ENCODE data around the gene TMEM63C.
"Not testable (repeated sequence)": the region's sequence is repeated elsewhere in the genome, so short reads cannot be mapped to it uniquely, and the experiment has no call there.

Gene TMEM63C

DNA sequence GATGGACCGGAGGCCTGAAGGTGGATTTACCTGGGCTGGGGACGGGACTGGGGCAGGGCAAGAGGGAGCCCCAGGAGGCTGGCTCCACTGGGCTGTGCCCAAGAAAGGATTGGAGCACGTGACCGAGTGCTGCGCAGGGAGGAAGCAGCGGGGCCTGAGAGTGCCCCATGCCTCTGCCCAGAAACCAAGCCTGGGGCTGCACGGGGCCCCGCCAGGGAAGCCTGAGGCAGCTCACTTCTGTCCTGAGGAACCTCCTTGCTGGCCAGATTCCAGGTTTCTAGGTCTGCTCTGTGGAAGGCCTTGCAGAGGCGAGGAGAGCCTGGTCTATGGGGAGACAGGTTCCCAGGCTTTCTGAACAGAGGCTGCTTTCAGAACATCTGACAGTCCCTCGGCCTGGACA is 79.0 kb downstream of the TMEM63C start:
- no peak for DNase-seq

DNA sequence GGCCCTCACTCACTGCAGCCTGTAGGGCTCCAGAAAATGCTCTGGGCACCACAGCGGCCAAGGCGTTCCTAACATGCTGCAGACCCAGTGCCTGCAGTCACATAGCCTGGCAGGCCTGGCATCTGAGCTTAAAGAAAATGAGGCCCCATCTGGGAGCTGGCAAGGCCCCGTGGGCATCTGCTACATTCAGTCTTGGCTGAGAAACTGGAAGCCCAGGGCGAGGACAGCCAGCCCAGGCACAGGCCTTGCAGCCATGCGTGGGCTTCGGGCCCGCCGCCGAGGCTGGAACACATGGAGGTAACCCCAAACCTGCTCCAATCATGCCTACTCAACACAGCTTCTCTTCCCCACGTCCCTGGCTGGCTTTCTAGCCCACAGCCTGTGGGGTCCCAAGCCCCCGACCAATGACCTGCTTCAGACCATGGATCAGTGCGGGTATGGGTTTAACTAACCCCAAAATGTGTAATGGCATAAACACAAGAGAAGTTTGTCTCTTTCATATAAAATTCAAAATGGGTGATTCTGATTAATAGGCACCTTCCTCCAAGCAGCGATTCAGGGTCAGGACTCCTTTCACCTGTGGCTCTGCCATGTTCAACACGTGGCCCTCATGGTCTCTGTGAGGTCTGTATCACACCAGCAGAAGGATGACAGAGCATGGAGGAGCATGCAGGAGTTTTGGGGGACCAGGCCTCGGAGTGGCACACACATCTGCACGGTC is 83.0 kb downstream of the TMEM63C start:
- no peak for DNase-seq

DNA sequence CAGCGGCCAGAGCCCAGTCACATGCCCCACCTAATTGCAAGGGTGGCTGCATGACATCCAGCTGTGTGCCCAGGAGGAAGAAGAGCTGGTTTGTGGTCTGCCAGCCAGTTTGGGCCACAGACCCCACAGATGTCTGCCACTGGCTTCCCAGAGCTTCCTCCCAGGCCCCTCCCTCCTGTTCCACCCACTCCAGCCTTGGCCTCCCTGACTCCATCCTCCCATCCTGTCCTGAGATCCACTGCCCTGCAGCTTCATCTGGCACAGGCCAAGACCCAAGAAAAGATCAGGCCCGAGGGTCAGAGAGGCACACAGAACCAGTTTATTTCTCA is 83.6 kb downstream of the TMEM63C start:
- DNase-seq, result no peak

DNA sequence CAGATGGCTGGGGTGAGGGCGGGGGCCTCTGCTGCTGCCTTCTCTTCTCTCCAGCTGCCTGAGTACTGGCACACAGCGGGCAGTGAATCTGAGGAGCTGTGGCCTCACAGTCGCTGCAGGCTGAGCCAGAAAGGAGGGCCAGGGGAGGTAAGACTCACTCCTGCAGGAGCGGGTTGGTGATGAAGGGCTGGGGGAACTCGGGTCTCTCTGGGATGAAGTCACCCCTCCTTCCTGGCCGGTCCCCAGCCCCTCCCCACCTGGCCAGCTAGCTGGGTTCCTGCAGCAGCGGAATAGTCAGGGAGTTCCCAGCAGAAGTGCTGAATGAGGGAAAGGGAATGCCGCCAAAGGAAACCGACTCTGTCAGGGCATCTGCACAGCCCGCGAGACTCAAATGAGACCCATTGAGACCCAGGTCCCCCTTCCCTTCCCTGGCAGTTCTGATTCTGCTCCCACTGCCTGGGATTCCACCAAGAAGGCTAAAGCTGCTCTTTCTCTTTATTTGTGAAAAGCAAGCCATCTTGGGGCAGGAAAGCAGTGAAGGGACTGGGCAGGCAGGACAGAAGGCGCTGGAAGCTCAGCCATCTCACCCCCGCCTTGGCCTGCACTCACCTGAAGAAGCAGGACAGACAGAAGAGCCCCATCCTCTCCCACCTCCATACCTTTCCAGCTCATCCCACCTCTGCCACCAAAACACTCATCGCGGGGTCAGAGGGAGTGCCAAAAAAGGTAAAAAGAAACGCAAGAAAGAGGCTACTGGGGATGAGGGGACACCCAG is 84.2 kb downstream of the TMEM63C start:
- no peak for DNase-seq

DNA sequence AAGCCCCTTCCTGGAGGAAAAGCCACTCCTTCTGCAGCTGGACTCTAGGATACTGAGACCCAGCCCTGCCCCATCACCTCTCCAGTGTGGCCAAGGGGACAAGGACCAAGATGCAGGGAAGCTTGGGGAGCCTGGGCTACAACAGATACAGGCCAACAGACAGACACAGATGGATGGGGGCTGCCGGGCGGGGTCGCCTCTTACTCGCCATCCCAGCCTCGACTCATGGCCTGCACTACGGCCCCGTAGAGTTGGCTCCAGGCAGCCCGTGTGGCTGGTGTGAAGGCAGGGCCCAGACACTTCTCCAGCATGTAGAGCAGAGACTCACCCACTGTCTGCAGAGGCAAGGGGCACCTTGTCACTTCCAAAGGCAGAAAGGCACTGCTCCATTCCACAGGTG is 84.7 kb downstream of the TMEM63C start:
- DNase-seq, result no peak

DNA sequence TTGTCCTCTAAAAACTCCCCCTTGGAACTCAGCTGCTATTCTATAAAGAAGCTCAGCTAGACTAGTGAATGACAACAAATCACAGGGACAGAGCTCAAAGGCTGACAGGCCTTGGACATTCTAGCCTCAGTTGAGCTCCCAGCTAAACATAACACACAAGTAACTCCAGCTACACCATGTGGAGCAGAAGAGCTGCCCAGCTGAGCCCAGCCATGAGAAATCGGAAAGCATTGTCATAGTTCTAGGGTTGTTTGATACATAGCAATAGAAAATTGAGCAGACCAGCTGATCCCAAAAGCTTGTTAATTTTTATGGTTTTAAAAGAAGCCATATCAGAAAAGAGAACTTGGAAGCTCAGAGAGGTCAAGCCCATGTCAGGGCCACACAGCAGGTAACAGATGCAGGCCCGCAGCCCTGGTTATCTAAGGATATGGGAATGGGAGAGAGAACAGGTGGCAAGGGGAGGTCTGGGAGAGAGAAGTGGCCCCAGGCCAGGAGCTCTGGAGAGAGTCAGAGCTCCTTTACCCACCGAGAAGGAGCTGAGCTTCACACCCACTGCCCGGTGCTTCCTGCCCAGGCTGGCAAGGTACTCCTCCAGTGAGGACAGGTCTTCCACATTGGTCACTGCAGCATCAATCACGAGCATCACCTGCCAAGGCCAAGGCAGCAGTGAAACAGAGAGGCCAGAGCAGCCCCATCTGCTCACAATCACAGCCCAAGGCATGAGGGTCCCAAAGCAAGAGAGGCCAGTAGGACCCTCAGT is 86.5 kb downstream of the TMEM63C start:
- DNase-seq, result no peak

DNA sequence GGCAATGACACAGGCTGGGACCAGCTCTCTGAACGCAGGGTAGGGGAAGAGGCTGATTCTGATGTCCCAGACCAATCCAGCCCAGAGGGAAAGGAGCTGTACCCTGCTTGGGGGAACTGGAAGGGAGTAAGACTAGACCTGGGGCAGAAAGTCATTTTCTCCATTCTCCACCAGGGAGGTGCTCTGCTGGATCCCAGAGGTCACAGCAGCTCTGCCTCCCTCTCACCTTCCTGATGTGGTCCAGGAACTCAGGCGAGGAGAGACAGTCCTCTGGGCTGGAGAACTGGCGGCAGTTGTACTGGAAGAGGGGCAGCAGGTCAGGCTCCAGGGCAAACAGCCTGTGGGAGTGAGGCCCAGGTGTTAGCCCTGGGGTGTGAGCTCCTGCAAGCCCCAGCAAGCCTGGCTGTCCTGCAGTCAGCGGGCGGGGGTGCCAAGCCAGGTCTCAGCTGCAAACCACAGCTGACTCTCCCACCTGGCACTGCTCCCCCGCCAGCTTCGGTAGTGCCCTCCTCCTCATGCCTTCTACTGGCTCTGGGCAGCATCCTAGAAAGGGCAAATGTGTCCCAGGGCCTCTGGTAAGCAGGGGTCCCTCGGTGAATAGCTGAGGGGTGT is 87.5 kb downstream of the TMEM63C start:
- DNase-seq, result no peak

DNA sequence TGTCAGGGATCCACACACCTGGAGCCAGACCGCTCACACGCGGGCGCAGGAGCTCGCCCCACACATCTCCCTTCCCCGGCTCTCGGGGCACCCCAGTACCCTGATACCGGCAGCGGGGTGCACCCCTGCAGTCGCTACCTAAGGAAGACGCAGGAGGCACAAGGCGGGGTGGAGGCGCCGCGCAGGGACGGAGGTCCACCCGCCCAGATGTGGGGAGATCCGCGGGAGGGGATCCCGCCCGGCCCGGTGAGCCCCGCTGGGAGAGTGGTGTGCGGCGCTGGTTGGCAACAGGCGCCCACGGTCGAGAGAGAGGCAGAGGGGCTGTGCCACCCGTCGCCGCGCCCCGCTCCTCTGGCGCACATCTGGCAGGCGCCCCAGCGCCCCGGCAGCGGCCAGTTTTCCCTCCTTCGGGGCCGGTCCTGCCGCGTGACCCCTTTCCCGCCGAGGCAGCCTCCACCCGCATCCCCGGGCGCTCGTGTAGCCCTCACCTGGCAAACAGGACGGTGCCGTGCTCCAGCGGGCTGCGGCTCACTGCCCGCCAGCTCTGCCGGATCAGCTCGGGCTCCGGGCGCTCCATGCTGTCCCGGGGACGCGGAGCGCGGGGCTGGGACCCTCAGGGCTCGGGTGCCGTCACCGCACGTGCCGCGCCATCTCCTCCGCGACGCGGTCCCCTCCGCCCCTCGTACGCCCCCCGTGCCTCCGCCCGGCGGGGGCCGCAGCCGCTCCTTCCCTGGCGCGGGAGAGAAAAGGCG is 88.9 kb downstream of the TMEM63C start:
- no peak for DNase-seq

DNA sequence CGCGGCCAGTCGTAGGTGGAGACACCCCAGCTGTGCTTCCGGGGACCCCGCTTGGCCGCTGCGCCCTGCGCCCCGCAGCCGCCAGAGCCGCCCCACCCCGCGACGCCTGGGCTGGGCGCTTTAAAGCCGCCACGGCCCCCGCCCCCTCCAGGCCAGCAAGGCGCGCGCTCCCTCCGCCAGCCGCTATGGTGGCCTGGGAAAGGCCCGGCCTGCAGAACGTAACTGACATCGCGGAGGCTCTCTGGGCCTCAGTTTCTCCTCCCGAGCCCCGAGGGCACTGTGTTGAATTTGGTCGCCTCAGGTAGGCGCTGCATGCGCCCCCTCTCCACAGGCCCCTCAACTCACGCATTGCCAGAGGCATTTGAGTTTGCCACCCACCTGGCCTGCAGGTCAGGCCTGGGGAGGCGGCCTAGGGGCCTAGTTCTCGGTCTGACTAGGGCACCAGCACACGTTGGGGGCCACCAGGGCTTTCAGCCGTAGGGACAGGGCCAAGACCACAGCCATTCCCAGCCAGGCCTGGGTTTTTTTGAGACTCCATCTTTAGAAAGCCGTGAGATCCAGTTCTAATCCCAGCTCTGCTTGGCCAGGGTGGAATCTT is 89.6 kb downstream of the TMEM63C start, which contains the start of gene NGB:
Gene NGB, minus strand, starts transcription at position 94 of the 598 bp plus-strand sequence. CDS start 269 bp downstream, outside the sequence.
- DNase-seq, result no peak

DNA sequence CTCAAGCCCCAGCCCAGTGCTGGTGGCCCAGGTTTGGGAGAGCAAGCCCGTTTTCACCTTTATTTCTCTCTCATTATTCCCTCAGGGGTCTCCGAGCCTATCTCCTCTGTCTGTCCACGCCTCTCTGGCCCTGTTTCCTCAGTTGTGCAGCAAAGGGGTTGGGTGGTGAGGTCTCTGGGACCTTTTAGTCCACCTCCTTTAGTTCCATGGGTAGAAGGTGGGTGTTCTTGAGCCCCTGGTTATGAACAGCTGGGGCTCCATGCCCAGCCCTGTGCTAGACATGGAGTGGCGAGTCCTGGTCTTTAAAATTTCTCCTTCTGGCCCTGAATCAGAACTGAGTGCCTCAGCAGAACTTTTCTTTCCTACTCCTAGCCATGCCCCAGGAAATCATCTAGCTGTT is 90.7 kb downstream of the TMEM63C start:
- no peak for DNase-seq

DNA sequence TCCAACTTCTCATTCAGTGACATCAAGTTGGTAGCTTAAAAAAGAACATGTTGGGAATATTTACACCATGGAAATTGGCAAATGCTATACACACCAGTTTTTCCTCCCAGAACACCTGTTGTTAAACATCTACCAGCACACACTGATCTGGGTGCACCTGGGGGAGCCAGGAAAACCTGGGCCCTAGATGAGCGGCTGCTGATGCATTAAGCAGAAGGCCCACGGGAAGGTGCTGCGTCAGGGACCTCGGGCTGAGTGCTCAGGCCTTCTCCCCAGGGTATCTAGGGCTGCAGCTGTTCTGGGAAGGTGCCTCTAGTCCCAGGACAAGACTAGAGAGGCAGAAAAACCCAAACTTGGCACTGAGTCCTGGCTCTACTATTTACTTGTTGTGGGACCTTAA is 92.2 kb downstream of the TMEM63C start:
- no peak for DNase-seq

DNA sequence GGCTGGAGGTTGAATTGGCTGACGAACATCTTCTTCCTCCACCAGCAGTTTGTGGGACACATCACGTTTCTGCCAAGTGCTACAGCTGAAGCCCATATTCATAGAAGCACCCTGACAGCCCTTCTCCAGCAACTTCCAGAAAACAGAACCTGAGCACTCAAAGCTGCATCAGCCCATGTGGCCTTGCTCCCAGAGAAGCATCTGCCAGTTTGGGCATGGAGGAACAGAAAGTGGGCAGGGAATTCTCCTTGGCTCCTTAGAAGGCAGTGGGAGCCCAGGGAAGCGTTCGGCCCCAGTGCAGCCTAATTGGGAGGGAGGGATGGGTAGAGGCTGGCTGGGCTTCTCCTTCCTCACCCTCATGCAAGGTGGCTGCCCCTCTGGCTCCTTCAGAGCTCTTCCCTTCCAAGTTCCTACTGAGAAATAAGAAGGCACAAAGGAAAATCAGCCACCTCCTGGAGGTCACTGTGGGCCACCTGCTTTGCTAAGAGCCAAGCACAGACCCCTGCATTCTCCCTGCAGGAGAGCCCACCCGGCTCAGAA is 93.5 kb downstream of the TMEM63C start:
- no peak for DNase-seq

DNA sequence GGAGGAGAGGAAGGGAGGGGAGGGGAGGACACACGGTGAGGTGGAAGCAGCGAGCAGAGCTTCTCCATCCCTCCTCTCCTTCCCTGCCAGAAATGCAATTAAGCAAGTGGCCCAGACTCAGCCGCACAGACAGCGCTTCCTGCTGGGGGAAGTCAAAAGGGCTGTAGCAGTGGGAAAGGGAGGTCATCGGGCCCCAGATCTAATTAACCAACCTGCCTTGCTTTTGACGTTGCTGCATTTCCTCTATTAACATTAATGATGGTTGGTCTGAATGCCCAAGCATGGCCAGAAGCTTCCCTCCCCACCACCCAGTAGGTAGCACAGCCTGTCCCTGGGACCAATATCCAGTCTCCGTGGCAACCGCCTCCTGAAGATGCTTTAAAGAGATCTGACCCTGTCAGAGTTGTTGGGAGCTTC is 94.0 kb downstream of the TMEM63C start:
- no peak for DNase-seq

DNA sequence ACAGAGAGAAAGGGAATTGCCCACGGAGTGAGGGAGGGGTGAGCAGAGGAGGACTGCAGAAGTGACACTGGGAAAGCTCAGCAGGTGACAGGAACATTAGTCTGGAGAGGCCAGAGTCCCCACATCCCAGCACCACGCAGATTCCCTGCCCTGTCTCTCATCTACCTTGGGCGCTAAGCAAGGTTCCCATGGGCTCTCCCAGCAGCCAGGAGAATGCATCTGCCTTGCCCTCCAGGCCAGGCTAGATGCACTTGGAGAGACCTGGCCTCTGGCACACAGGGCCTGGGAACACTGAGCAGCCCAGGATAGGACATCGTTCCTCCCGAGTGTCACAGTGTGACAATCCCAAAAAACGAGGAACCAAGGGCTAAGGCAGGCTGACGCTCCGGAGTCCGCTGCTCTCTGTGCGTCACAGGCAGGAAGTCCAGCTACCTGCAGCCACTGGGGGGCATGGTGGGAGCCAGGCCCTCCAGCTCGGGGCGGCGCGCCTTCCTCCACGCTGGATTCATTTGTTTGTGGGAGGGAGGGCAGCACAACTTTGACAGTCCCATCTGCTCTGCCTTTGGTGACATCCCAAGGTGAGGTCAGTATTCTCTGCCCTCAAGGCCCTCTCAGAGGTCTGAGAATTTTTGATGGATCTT is 94.8 kb downstream of the TMEM63C start:
- DNase-seq, result no peak

DNA sequence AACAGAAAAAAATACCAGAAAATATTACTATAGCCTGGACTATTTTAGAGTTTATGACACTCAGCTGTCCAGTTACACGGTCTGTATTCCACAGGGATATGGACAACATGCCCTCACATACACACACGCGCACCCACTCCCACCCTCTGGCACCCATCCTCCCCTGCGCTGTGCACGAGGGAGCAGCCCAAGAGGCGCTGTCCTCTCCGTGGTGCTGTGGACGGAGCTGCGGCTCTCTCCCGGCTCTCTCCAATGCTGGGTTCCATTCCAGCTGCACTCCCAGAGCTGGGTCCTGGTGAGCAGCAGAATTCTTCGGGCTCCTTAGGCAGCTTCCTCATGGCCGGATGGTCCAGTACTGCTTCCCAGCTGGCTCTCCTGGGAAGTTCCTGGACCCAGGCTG is 95.4 kb downstream of the TMEM63C start:
- no peak for DNase-seq

DNA sequence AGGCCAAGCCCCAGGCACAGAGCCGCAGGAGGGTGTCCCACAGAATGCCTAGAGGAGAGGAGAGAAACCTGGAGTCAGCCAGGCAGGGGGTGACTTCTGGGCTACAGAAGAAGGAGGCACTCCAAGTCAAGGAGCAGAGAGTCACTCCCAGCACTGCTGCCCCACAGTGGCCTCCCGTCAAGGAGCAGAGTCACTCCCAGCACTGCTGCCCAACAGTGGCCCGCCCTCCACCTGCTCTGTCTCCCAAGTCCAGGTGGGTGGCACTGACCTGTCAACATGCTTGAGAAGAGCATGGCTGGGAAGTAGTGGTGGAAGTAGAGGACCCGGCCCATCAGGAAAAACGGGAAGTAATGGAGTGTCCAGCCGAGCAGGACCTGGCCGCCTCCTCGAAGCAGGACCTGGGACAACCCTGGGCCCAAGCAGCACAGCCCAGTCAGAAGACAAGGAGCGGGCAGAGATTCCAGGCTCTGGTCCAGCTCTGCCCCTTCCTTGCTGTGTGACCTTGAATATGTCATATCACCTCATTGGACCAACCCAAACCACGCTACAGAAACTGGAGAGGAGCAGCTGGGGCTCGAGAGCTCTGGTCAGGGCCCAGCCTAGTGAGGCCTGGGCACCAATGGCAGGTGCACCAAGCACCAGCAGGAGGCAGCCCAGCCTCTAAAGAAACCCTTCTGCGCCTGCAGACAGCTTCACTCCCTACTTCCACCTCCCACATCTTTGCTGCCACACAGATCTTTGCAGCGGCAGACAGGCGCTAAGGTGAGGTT is 97.0 kb downstream of the TMEM63C start:
- no peak for DNase-seq

DNA sequence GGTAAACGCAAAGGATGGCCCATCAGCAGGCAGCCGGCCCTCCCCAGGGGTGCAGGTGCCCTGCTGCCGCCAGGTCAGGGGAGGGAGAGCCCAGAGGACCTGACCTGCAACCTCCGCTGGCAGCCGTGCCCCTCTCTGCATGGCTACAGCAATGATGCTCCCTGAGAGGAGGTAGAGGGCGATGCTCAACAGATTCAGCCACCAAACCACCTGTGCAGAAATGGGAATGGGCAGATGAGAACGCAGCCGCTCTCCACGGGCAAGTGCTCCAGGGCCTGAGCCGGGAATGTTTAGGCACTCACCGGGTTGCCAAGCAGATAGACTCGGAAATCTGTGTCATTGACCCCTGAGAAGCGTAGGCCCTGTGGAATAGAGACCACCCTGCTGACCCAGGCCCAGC is 98.1 kb downstream of the TMEM63C start:
- no peak for DNase-seq

DNA sequence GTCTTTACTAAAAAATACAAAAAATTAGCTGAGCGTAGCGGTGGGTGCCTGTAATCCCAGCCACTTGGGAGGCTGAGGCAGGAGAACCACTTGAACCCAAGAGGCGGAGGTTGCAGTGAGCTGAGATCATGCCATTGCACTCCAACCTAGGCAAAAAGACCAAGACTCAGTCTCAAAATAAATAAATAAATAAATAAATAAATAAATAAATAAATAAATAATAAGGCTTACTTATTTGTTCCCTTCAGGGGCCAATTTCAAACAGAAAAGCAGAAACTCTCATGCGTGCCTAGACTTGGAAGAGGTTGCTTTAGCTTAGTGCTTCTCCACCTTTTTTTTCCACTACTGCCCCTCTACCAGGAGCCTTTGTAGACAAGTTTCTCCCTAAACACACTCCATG is 99.3 kb downstream of the TMEM63C start:
- not testable (repeated sequence) for DNase-seq

DNA sequence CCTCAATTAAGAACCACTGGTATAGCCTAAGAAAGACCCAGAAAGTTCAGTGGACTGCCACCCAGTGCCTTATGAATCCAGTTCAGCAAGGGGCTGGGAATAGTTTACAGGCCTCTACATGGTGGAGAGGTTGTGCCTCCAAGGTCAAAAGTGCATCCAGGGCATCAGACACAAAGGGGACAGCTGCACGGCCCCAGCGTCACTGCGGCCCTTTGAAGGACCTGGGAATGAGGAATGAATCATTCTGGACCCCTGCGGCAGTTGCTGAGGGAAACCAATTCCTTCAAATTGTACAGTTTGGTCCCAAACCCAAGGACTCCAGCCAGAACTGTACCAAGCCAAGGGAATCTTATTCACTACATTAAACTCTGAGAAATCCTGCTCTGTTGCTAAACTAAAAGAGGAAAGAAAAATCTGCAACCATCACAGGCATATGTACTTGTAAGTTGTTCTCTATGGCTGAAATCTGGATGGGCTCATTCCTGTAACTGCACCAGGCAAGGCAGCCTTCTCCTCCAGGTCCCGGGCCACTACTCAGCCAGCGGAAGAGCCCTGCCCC is 100.3 kb downstream of the TMEM63C start:
- DNase-seq, result no peak

DNA sequence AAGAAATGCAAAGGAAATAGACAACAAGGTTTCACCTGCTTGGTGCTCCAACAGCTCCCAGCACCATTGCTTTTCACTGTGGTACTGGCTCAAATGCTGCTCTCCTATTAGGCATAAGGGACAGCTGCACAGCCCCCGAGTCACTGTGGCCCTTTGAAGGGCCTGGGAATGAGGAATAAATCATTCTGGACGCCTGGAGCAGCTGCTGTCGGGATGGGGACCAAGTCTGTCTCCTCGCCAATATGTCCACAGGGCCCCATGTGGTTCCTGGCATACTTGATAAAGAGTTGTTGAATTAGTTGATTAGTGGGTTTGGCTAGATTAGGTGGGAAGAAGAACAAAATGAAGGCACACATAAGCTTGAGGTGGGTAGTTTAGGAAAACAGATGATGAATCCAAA is 102.5 kb downstream of the TMEM63C start:
- no peak for DNase-seq
